Activated CD8-positive, alpha-beta memory T cell treated with anti-CD3 and anti-CD28 coated beads, Interleukin-2, amount 50 U/mL, for 24 hours (primary cell): ENCODE data around the gene NOP53.
"Not testable (repeated sequence)": the region's sequence is repeated elsewhere in the genome, so short reads cannot be mapped to it uniquely, and the experiment has no call there.

Experiments used
- DNase-seq: peaks from one replicate; pipeline ENCODE4 v3.0.0-alpha.2; 2020; ENCODE audit errors: extremely low read depth

Gene NOP53

GRCh38 chr19:47754206-47755064 lies 9.1 kb downstream of the NOP53 start:
- DNase-seq: no peak

DNA sequence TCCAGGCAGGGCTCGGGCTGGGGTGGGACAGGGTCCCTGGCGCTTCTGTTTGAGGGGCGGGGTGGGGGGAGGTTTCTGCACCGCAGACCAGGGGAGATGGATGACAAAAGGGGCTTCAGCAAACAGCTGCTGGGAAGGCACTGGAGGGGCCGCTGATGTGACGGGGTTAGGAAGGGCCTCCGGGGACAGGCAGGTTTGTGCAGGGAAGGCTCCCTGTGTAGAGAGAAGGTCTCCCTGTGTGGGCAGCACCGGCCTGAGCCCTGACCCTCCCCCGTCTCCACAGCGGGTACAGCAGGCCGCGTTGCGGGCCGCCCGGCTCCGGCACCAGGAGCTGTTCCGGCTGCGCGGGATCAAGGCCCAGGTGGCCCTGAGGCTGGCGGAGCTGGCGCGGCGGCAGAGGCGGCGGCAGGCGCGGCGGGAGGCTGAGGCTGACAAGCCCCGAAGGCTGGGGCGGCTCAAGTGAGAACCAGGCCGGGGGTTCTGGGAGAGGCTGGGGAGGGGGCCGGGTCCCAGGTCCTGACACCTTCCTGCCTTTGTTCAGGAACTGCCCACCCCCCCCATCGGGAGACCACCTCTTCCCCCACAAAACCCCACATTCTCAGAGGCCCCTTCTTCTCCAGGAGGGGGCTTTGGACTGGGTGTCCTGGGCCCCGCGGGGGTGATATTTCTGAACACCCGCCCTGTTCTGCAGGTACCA lies 9.9 kb downstream of the NOP53 start:
- DNase-seq: no peak

GRCh38 chr19:47755762-47756626 lies 10.6 kb downstream of the NOP53 start:
- DNase-seq: no peak

DNA sequence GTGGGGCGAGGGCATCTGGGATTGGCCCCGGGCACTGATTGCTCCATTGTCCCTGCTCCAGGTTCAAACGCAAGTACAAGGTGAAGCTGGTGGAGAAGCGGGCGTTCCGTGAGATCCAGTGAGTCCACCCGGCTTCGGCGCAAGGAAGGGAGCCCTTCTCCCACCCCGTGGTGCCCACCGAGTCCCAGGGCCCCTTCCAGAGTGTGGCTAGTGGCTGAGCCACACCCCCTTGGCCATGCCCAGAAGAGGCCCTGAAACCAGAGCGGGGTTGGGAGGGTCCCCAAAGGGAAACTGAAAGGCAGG lies 11.2 kb downstream of the NOP53 start:
- no peak for DNase-seq

DNA sequence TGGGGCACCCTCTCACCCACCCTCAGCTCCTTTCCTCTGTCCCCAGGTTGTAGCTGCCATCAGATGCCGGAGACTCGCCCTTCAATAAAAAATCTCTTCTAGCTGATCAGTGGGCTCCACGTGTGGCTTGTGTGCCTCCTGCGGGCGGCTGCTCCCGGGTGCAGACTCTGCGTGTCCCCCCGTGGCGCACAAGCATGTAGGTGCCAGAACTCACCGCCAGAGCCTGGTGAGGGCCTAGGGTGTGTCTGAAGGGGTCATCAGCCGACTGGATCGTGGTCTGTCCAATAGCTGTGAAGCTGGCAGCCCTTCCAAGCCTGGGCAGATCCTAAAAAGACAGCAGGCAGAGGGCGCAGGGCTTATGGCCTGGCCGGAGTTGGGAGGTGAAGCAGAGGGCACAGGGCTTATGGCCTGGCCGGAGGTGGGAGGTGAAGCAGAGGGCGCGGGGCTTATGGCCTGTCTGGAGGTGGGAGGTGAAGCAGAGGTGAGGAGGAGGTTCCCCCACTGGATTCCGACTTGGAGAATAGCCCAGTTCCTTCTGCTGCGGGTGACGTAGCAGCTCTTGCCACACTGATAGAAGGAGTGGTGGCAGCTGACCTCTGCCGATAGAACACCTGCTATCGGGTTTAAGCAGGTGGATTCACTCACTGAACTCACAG lies 11.7 kb downstream of the NOP53 start:
- no peak for DNase-seq

- DNase-seq: no peak
These were observed 12.5 kb downstream of the NOP53 start for GRCh38 chr19:47757617-47758442.

GRCh38 chr19:47758443-47758804 lies 13.1 kb downstream of the NOP53 start:
- no peak for DNase-seq

DNA sequence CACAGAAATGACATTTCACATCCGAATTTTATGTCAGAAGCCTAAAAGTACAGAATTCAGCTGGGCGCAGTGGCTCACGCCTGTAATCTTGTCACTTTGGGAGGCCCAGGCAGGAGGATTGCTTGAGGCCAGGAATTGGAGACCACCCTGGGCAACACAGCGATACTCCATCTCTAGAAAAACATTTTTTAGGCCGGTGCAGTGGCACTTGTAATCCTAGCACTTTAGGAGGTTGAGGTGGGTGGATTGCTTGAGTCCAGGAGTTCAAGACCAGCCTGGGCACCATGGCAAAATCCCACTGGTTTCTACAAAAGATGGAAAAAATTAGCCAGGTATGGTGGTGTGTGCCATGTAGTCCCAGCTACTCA lies 15.3 kb downstream of the NOP53 start:
- no peak for DNase-seq

GRCh38 chr19:47761566-47761965 lies 16.2 kb downstream of the NOP53 start:
- no peak for DNase-seq

- DNase-seq: no peak
These were observed 16.8 kb downstream of the NOP53 start for GRCh38 chr19:47762151-47762550.

DNA sequence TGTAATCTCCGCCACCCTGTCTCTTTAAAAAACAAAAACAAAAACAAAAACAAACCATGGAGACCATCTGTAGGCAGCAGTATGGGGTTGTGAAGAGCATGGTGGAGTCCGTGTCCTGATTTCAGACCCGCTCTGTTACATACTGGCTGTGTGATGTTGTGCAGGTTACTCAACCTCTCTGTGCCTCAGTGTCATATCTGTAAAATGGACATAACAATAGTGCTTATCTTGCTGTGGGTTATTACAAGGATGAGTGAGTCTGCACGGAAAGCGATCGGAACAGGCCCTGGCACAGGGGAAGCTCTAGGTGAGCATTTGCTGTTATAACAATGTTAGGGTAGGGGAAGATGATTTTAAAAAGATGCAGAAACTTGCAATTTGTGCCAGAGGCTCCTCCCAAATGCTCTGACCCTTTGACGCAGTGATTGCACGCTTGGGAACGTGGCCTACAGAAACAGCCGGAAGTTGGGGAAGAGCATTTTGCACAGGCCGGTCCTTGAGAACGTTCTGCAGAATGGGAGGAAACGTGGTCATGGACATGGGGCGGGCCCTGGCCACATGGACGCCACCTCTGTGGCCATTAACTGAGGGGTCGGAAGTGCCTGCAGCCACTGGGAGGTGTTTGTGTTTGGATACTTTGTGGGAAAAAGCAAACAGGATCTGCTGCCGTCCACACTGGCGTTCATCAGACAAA lies 17.4 kb downstream of the NOP53 start:
- DNase-seq: no peak

- DNase-seq: not testable (repeated sequence)
These were observed 19.4 kb downstream of the NOP53 start for GRCh38 chr19:47764705-47765104.

DNA sequence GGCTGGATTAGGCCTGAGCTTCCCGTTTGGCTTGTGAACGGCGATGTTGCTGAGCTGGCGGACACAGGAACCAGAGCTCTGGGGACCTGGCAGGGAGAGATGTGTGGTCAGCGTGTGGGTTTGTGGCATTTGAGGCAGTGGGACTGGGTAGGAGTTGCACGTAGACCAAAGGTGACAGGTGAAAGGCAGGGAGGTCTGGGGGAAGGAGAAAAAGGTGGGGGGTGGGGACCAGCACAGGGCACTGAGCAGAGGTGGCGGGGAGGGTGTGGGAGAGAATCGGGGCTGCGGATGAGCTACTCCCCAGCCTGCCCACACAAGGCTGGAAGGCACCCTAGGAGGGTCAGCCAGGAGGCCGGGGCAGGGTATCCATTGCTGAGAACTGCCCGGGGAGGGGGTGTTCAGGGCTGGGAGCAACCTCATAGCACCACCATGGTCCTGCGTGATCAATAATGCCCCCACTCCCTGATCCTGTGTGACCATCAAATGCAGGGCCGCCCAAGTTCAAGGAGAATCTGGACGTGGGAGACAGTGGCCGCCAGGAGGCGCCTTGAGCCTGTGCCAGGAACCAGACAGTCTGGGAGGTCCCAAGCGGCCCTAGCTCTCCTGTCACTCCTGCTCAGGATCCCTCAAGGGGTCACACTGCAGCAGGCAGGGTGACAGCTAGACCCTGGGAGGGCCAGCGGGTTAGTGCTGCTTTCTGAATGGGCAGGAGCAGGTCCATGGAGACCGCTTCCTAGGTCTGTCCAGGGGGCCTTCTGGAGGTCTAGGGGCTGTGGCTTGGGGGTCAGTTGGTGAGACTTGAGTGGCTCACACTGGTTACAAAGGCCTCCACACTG lies 20.4 kb downstream of the NOP53 start:
- no peak for DNase-seq

DNA sequence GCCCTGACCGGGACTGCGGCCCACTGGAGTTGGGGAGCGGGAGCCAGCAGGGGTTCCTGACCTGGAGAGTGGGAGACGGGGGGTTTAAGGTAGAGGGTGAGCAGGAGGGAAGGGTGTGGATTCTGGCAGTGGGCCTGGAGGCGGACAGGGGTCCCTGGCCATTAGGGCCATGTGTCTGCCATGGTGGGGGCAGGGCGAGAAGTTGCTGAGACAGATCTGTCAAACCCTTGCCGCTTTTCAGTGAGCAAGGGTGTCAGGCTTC lies 20.9 kb downstream of the NOP53 start:
- no peak for DNase-seq

- DNase-seq: no peak
These were observed 21.3 kb downstream of the NOP53 start for GRCh38 chr19:47766670-47767069.

- no peak for DNase-seq
These were observed 22.0 kb downstream of the NOP53 start for GRCh38 chr19:47767349-47767748.

DNA sequence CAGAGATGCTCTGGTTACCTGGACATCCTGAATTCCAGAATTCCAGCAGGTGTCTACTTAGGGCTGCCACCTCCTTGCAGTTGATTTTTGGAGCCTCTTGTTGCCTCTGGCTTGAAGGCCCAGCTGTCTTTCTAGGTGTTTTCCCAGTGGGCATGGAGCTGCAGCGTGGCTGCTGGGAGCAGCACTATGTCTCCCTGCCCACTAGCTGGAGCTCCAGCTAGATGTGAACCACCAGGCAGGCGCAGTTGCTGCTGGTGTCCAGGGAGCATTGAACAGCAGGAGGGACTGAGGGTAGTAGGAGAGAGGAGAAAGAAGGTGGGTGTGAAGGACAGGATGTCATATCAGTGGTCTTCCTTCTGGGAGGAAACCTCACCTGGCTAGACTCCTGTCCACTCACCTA lies 23.3 kb downstream of the NOP53 start:
- DNase-seq: no peak

GRCh38 chr19:47769534-47769933 lies 24.2 kb downstream of the NOP53 start:
- no peak for DNase-seq

- not testable (repeated sequence) for DNase-seq
These were observed 25.9 kb downstream of the NOP53 start for GRCh38 chr19:47771291-47771690.

GRCh38 chr19:47776568-47776967 lies 31.2 kb downstream of the NOP53 start:
- no peak for DNase-seq
